ENCODE results near the gene EPHB2. TPM values are rescaled to one million over a fixed set of nuclear protein-coding genes. Genes with fewer than 3 reads are reported as not detected.

EPHB2 gene
- total RNA-seq, 1 donor from 2014 or later: 3.9 TPM

DNA sequence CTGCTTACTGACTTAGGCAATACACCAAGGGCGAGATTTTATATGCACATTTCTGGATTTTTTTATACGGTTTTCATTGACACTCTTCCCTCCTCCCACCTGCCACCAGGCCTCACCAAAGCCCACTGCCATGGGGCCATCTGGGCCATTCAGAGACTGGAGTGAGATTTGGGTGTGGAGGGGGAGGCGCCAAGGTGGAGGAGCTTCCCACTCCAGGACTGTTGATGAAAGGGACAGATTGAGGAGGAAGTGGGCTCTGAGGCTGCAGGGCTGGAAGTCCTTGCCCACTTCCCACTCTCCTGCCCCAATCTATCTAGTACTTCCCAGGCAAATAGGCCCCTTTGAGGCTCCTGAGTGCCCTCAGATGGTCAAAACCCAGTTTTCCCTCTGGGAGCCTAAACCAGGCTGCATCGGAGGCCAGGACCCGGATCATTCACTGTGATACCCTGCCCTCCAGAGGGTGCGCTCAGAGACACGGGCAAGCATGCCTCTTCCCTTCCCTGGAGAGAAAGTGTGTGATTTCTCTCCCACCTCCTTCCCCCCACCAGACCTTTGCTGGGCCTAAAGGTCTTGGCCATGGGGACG, 204.1 kb downstream of the EPHB2 start:
- no peak overlapping the region for H3K4me3 ChIP-seq
- no peak overlapping the region for H3K27ac ChIP-seq
- H3K4me1 ChIP-seq: no peaks in the 10 kb centered on the region
- no peaks in the 10 kb centered on the region for H3K9me3 ChIP-seq
- TF ChIP-seq, protein P1, sequence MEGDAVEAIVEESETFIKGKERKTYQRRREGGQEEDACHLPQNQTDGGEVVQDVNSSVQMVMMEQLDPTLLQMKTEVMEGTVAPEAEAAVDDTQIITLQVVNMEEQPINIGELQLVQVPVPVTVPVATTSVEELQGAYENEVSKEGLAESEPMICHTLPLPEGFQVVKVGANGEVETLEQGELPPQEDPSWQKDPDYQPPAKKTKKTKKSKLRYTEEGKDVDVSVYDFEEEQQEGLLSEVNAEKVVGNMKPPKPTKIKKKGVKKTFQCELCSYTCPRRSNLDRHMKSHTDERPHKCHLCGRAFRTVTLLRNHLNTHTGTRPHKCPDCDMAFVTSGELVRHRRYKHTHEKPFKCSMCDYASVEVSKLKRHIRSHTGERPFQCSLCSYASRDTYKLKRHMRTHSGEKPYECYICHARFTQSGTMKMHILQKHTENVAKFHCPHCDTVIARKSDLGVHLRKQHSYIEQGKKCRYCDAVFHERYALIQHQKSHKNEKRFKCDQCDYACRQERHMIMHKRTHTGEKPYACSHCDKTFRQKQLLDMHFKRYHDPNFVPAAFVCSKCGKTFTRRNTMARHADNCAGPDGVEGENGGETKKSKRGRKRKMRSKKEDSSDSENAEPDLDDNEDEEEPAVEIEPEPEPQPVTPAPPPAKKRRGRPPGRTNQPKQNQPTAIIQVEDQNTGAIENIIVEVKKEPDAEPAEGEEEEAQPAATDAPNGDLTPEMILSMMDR (IDR thresholded peaks at IDR 0.05): no peak
- TF ChIP-seq POLR2A (IDR thresholded peaks at IDR 0.05): no peak
- no peak for TF ChIP-seq POLR2AphosphoS5 (IDR thresholded peaks at IDR 0.05; ENCODE audit: insufficient read depth in 1 of 2, low read depth in 1 of 2)
- DNase-seq (ENCODE audit: extremely low spot score in 2 of 2): no peak
- no peaks in the 10 kb centered on the region for H3K27me3 ChIP-seq
- intact Hi-C loops (cut with DNase I): no loop called here
- H3K36me3 ChIP-seq: no peaks in the 10 kb centered on the region

DNA sequence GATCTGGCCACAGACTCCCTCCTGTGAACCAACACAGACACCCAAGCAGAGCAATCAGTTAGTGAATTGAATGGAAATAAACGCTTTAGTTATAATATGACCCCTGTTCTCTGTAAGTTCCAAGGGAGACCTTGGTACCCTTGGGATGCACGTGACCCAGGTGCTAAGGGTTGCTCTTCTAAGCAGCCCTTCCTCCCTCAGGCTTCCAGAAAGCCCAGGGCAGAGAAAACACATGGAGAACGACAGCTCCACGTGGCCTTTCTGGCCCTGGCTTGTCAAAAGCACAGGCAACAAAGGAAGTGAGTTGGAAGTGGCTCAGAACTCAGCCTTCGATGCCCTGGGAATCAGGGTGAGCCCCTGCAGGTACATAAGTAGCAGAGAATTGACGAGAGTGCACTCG, 204.6 kb downstream of the EPHB2 start:
- intact Hi-C loops (cut with DNase I): no loop called here
- Histone ChIP-seq H3K4me1 (no peaks in the 10 kb centered on the region), H3K9me3 (no peaks in the 10 kb centered on the region), H3K4me3 (no peak overlapping the region), H3K36me3 (no peaks in the 10 kb centered on the region), H3K27me3 (no peaks in the 10 kb centered on the region), H3K27ac (no peak overlapping the region)
- TF ChIP-seq POLR2AphosphoS5 (IDR thresholded peaks at IDR 0.05; ENCODE audit: insufficient read depth in 1 of 2, low read depth in 1 of 2): no peak
- TF ChIP-seq, protein P1 (IDR thresholded peaks at IDR 0.05): no peak
- no peak for TF ChIP-seq POLR2A (IDR thresholded peaks at IDR 0.05)
- DNase-seq (ENCODE audit: extremely low spot score in 2 of 2): no peak

DNA sequence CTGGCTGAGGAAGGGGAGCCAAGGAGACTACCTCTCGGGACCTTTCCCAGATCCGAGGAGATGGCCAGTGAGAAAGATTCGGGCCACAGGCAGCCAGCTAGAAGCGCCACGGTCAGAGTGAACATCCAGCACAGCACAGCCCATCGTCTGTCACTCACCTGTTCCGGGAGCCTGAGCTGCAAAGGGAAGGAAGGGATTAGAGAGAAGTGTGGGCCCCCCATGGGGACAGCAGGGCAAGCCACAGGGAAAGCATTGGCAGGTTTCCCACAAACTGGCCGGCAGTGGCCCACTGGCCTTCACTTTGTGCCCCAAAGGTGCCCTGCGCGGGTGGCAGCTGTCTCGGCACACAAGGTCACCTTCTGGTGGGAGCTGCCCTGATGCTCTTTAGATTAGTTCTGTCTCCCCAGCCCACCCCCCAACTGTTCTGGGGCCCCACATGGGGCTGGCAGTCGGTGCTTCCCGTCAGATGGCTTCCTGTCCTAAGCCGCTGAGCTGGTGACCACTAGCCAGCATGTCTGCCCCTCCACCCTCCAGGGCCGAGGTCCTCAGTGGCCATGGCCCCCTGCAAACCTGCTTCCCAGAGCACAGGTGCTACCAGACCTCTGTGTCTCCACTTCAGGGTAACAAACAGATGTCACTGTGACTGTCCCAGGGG, 205.3 kb downstream of the EPHB2 start:
- TF ChIP-seq POLR2AphosphoS5 (IDR thresholded peaks at IDR 0.05; ENCODE audit: insufficient read depth in 1 of 2, low read depth in 1 of 2) (no peak), POLR2A (IDR thresholded peaks at IDR 0.05) (no peak)
- TF ChIP-seq, protein P1 (IDR thresholded peaks at IDR 0.05): no peak

DNA sequence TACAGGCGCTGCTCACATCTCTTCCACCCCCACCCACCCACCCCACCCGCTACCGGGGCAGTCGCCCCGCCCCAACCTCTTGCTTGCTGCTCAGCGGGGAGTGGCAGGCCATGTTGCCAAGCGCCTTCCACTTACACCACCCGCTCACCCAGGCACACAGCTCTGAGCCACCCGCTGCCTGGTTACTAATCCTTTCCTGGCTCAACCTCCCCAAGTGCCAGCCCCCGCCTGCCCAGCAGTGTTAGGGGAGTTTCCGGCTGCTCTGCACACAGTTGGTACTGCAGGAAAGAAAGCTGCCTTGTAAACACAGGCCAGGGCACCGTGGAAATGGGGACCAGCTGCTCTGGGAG, 205.8 kb downstream of the EPHB2 start:
- intact Hi-C loops (cut with DNase I): no loop called here
- TF ChIP-seq, protein P1 (IDR thresholded peaks at IDR 0.05): no peak
- no peak for TF ChIP-seq POLR2AphosphoS5 (IDR thresholded peaks at IDR 0.05; ENCODE audit: insufficient read depth in 1 of 2, low read depth in 1 of 2)
- no peak for TF ChIP-seq POLR2A (IDR thresholded peaks at IDR 0.05)

More for the DNA sequence above, 205.3 kb downstream of the EPHB2 start:
- H3K27me3 ChIP-seq: no peaks in the 10 kb centered on the region
- H3K27ac ChIP-seq: no peak overlapping the region
- no peaks in the 10 kb centered on the region for H3K36me3 ChIP-seq
- DNase-seq (ENCODE audit: extremely low spot score in 2 of 2): no peak
- no peak overlapping the region for H3K4me3 ChIP-seq
- H3K4me1 ChIP-seq: no peaks in the 10 kb centered on the region
- intact Hi-C loops (cut with DNase I): no loop called here
- H3K9me3 ChIP-seq: no peaks in the 10 kb centered on the region

DNA sequence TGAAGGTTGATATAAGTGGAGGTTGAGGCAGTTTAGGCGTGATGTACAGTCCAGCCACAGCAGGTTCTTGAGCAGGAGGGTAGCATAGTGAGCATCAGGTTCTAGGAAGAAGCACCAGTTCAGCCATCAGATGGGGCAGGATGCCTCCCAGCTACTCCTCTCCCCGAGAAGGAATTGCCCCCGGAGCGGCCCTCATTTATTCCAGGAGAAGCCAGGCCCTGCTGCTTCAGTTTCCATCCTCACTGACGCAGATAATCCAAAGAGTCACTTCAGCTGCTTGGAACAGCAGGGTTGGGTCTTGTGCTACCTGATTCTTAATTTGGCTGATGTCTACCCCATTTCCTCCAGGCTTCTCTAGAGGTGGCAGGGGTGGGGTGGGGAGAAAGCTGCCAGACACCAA, 207.3 kb downstream of the EPHB2 start:
- Histone ChIP-seq H3K27me3 (no peaks in the 10 kb centered on the region), H3K27ac (no peak overlapping the region), H3K4me1 (no peaks in the 10 kb centered on the region), H3K4me3 (no peak overlapping the region), H3K9me3 (no peaks in the 10 kb centered on the region), H3K36me3 (no peaks in the 10 kb centered on the region)
- intact Hi-C loops (cut with DNase I): no loop called here
- TF ChIP-seq, protein P1 (IDR thresholded peaks at IDR 0.05): no peak
- TF ChIP-seq POLR2AphosphoS5 (IDR thresholded peaks at IDR 0.05; ENCODE audit: insufficient read depth in 1 of 2, low read depth in 1 of 2) (no peak), POLR2A (IDR thresholded peaks at IDR 0.05) (no peak)
- DNase-seq (ENCODE audit: extremely low spot score in 2 of 2): no peak

More for the DNA sequence above, 205.8 kb downstream of the EPHB2 start:
- DNase-seq (ENCODE audit: extremely low spot score in 2 of 2): no peak
- H3K4me1 ChIP-seq: no peaks in the 10 kb centered on the region
- H3K36me3 ChIP-seq: no peaks in the 10 kb centered on the region
- H3K9me3 ChIP-seq: no peaks in the 10 kb centered on the region
- no peak overlapping the region for H3K27ac ChIP-seq
- H3K27me3 ChIP-seq: no peaks in the 10 kb centered on the region
- H3K4me3 ChIP-seq: no peak overlapping the region

All from vagina (tissue), 2 donors.